K562 (cell line): ENCODE results near the gene RAB26. TPM values are rescaled to one million over a fixed set of nuclear protein-coding genes. Genes with fewer than 3 reads are reported as not detected.

Experiments
- ARID1B ChIP-seq: fragments of 450-650 bp; IDR thresholded peaks from 2 replicates; pipeline ENCODE4 v1.6.1; 2016; ENCODE audit warnings: antibody characterized with exemption, mild to moderate bottlenecking, inconsistent platforms
- CBX2 ChIP-seq: fragments of 200-600 bp; sonication (generic); IDR thresholded peaks from one replicate; pipeline ENCODE4 v1.6.1; 2012; ENCODE audit warnings: mild to moderate bottlenecking, low read length, inconsistent platforms; ENCODE audit not compliant: insufficient read depth, poor library complexity, severe bottlenecking
- CEBPG ChIP-seq, 3 experiments: fragments of 200-800 bp in 1 of 3; sonication (Bioruptor generic) in 1 of 3; sonication (generic) in 1 of 3; formaldehyde crosslinking in 1 of 3; IDR thresholded peaks in 2 of 3; conservative IDR thresholded peaks in 1 of 3; 2 replicates each; pipeline versions ENCODE4 v1.6.1 to v1.8.0; 2016 to 2022; ENCODE audit warnings: missing compliant biosample characterization in 2 of 3, missing genetic modification characterization in 2 of 3, mild to moderate bottlenecking in 1 of 3, missing genetic modification reagents in 1 of 3
- ETV6 ChIP-seq, 3 experiments: fragments of 150-350 bp in 1 of 3; sonication (generic) in 1 of 3; formaldehyde crosslinking in 1 of 3; IDR thresholded peaks; 2 replicates each; pipeline versions ENCODE4 v1.6.1 to v1.8.0; 2014 to 2022; ENCODE audit warnings: borderline replicate concordance in 2 of 3, low read depth in 2 of 3, antibody characterized with exemption in 1 of 3, low read length in 1 of 3, mild to moderate bottlenecking in 1 of 3, missing genetic modification reagents in 1 of 3
- HIVEP1 ChIP-seq: fragments of 250-450 bp; sonication (Bioruptor Pico); IDR thresholded peaks from 2 replicates; pipeline ENCODE4 v1.4.0; 2020; ENCODE audit warnings: mild to moderate bottlenecking
- HOMEZ ChIP-seq: fragments of 250-450 bp; sonication (Bioruptor Pico); IDR thresholded peaks from 2 replicates; pipeline ENCODE4 v1.4.0; 2020; ENCODE audit warnings: mild to moderate bottlenecking, moderate library complexity
- ILK ChIP-seq: fragments of 450-650 bp; IDR thresholded peaks from 2 replicates; pipeline ENCODE4 v1.6.1; 2016; ENCODE audit warnings: missing genetic modification characterization, low read depth, mild to moderate bottlenecking, missing compliant biosample characterization, moderate library complexity, borderline replicate concordance
- MCM3 ChIP-seq: fragments of 450-650 bp; IDR thresholded peaks from 2 replicates; pipeline ENCODE4 v1.6.1; 2016
- MCM7 ChIP-seq, 2 experiments: fragments of 450-650 bp; IDR thresholded peaks; 2 replicates each; pipeline ENCODE4 v1.6.1; 2016 to 2018
- NCOA2 ChIP-seq, 2 experiments: fragments of 450-650 bp; IDR thresholded peaks; 2 replicates each; pipeline ENCODE4 v1.6.1; 2018; ENCODE audit warnings: mild to moderate bottlenecking in 2 of 2, moderate library complexity in 1 of 2; ENCODE audit not compliant: partially characterized antibody in 2 of 2
- NR2F6 ChIP-seq: fragments of 450-650 bp; formaldehyde crosslinking; IDR thresholded peaks from 2 replicates; pipeline ENCODE4 v1.4.0; 2020; ENCODE audit warnings: mild to moderate bottlenecking
- PURB ChIP-seq: sonication (generic); formaldehyde crosslinking; IDR thresholded peaks from 2 replicates; pipeline ENCODE4 v1.9.0; 2021; ENCODE audit warnings: low read depth, mild to moderate bottlenecking, missing genetic modification reagents
- SLC30A9 ChIP-seq: fragments of 250-450 bp; sonication (Bioruptor Pico); IDR thresholded peaks from 2 replicates; pipeline ENCODE4 v1.8.0; 2022; ENCODE audit warnings: mild to moderate bottlenecking, moderate library complexity
- SMAD3 ChIP-seq: fragments of 450-650 bp; formaldehyde crosslinking; conservative IDR thresholded peaks from 2 replicates; pipeline ENCODE4 v1.4.0; 2020; ENCODE audit warnings: mild to moderate bottlenecking
- ZEB2 ChIP-seq: fragments of 450-650 bp; IDR thresholded peaks from 2 replicates; pipeline ENCODE4 v1.6.1; 2016
- ZNF134 ChIP-seq: fragments of 250-450 bp; sonication (Bioruptor Pico); conservative IDR thresholded peaks from 2 replicates; pipeline ENCODE4 v1.4.0; 2020
- ZNF140 ChIP-seq: fragments of 250-450 bp; sonication (Bioruptor Pico); IDR thresholded peaks from 2 replicates; pipeline ENCODE4 v1.8.0; 2021; ENCODE audit warnings: moderate library complexity, mild to moderate bottlenecking, inconsistent platforms
- ZNF143 ChIP-seq: sonication (generic); formaldehyde crosslinking; IDR thresholded peaks from 2 replicates; pipeline ENCODE4 v1.9.0; 2022; ENCODE audit warnings: mild to moderate bottlenecking, missing genetic modification reagents
- ZNF197 ChIP-seq: fragments of 200-800 bp; sonication (Bioruptor generic); IDR thresholded peaks from 2 replicates; pipeline ENCODE4 v1.6.1; 2016; ENCODE audit warnings: low read depth, missing genetic modification characterization, missing compliant biosample characterization
- ZNF316 ChIP-seq: fragments of 450-650 bp; IDR thresholded peaks from 2 replicates; pipeline ENCODE4 v1.6.1; 2016
- ZZZ3 ChIP-seq: fragments of 450-650 bp; IDR thresholded peaks from 2 replicates; pipeline ENCODE4 v1.6.1; 2016; ENCODE audit warnings: antibody characterized with exemption, mild to moderate bottlenecking, moderate library complexity
- polyA plus RNA-seq, 8 experiments: library from polyadenylated mRNA; depleted of rRNA in 4 of 8; stranded (reverse) in 5 of 8; unstranded in 3 of 8; fragments of >200 nt; fragmentation: Nextera tagmentation in 2 of 8; fragmentation: Illumina TruSeq in 1 of 8; extraction: Ambion mirVana in 2 of 8; extraction: Trizol in 1 of 8; gene quantifications; 2 replicates each; pipeline versions ENCODE4 v1.2.1 to v1.2.3, GENCODE V29; 2011 to 2014; ENCODE audit warnings: inconsistent platforms in 1 of 8, missing spikeins in 1 of 8
- total RNA-seq, 7 experiments: library from RNA; depleted of rRNA in 6 of 7; stranded (reverse); fragments of >200 nt in 6 of 7; fragmentation: Illumina TruSeq in 2 of 7; extraction: Trizol in 2 of 7; gene quantifications; 2 replicates each; pipeline versions ENCODE4 v1.2.1 to v1.2.3, GENCODE V29; 2011 to 2021; ENCODE audit warnings: low replicate concordance in 1 of 7
- TF ChIP-seq, protein P1 (sequence below): sonication (generic); formaldehyde crosslinking; IDR thresholded peaks from 2 replicates; pipeline ENCODE4 v1.8.0; 2022; ENCODE audit warnings: mild to moderate bottlenecking, missing genetic modification reagents

RAB26 gene
- total and polyA plus RNA-seq, 9 of the 15 experiments (the other 6 are each of a cell fraction or from before 2014, with no cell fraction given) = 0.25 to 6.1 (median 2.1) TPM

- TF ChIP-seq, protein P1, sequence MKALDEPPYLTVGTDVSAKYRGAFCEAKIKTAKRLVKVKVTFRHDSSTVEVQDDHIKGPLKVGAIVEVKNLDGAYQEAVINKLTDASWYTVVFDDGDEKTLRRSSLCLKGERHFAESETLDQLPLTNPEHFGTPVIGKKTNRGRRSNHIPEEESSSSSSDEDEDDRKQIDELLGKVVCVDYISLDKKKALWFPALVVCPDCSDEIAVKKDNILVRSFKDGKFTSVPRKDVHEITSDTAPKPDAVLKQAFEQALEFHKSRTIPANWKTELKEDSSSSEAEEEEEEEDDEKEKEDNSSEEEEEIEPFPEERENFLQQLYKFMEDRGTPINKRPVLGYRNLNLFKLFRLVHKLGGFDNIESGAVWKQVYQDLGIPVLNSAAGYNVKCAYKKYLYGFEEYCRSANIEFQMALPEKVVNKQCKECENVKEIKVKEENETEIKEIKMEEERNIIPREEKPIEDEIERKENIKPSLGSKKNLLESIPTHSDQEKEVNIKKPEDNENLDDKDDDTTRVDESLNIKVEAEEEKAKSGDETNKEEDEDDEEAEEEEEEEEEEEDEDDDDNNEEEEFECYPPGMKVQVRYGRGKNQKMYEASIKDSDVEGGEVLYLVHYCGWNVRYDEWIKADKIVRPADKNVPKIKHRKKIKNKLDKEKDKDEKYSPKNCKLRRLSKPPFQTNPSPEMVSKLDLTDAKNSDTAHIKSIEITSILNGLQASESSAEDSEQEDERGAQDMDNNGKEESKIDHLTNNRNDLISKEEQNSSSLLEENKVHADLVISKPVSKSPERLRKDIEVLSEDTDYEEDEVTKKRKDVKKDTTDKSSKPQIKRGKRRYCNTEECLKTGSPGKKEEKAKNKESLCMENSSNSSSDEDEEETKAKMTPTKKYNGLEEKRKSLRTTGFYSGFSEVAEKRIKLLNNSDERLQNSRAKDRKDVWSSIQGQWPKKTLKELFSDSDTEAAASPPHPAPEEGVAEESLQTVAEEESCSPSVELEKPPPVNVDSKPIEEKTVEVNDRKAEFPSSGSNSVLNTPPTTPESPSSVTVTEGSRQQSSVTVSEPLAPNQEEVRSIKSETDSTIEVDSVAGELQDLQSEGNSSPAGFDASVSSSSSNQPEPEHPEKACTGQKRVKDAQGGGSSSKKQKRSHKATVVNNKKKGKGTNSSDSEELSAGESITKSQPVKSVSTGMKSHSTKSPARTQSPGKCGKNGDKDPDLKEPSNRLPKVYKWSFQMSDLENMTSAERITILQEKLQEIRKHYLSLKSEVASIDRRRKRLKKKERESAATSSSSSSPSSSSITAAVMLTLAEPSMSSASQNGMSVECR (CRISPR knock-in tag) = peak; percentile 93
- no peak for TF ChIP-seq CBX2
- TF ChIP-seq CEBPG (CRISPR knock-in tag; IDR thresholded peaks at IDR 0.05) = no peak
- no peak for TF ChIP-seq CEBPG (tag; conservative IDR thresholded peaks at IDR 0.05 in 1 of 2, IDR thresholded peaks at IDR 0.05 in 1 of 2)
- no peak for TF ChIP-seq ZEB2
- TF ChIP-seq NCOA2 (IDR thresholded peaks at IDR 0.05; ENCODE audit: partially characterized antibody in 2 of 2) = no peak
- no peak for TF ChIP-seq MCM3
- TF ChIP-seq MCM7 (IDR thresholded peaks at IDR 0.05) = no peak
- TF ChIP-seq ZNF143 = peak; percentile 92
- TF ChIP-seq SMAD3 (CRISPR knock-in tag) = 0 out of 2 replicates have a peak, but pooled peaks have one; percentile 13
- no peak for TF ChIP-seq SLC30A9 (CRISPR knock-in tag)
- no peak for TF ChIP-seq ZNF140 (CRISPR knock-in tag)
- no peak for TF ChIP-seq HIVEP1 (CRISPR knock-in tag)
- no peak; the same call in 1 of the 2 replicates for TF ChIP-seq ZZZ3
- TF ChIP-seq ARID1B = no peak; the same call in 1 of the 2 replicates
- peak; percentile 73; the same call in 1 of the 2 replicates for TF ChIP-seq NR2F6 (CRISPR knock-in tag)
- no peak for TF ChIP-seq ZNF134 (CRISPR knock-in tag)
- peak; percentile 62; the same call in 1 of the 2 replicates for TF ChIP-seq ZNF197 (CRISPR knock-in tag)
- TF ChIP-seq HOMEZ (CRISPR knock-in tag) = no peak
- no peak for TF ChIP-seq ETV6 (IDR thresholded peaks at IDR 0.05; ENCODE audit: borderline replicate concordance in 1 of 2, low read depth in 2 of 2, low read length in 1 of 2)
- TF ChIP-seq ETV6 (CRISPR knock-in tag; IDR thresholded peaks at IDR 0.05; ENCODE audit: borderline replicate concordance) = peak; percentile 80; the same call in 1 of the 2 replicates
- no peak for TF ChIP-seq PURB
- TF ChIP-seq ZNF316 = no peak
- no peak for TF ChIP-seq ILK
Measured at GRCh38 chr16:2155091-2155950, 6.9 kb downstream of the RAB26 start, which contains the start of gene TRAF7 (continued).
